IMR-90 (cell line): ENCODE measurements around the gene RNF31. TPM values are rescaled to one million over a fixed set of nuclear protein-coding genes. Genes with fewer than 3 reads are reported as not detected.

Experiments
- ATAC-seq: fragments of 200-7000 bp; cut with Tn5 transposase; 2 replicates; pipeline ENCODE4 v1.9.1; 2020; ENCODE audit warnings: low read depth, mild to moderate bottlenecking, moderate library complexity
- BruUV-seq: library from RNA; stranded (reverse); fragments of 400-500 nt; replicated peaks from 2 replicates; lab custom pipeline; 2021; lab: Mats Ljungman, UMichigan
- CTCF ChIA-PET: fragments of 300-600 bp; formaldehyde crosslinking; extraction: SDS; loops from one replicate; lab custom pipeline; 2021; ENCODE audit warnings: antibody characterized with exemption; lab: Yijun Ruan, JAX
- POLR2A ChIA-PET: fragments of 300-600 bp; sonication (Branson Sonifier 250); formaldehyde crosslinking; loops from one replicate; lab custom pipeline; 2022; ENCODE audit warnings: antibody characterized with exemption; ENCODE audit not compliant: unreplicated experiment; lab: Charles Lee
- DNase-seq: peaks from one replicate; pipeline ENCODE4 v3.0.0; 2013
- H2AFZ ChIP-seq: replicated peaks from 2 replicates; pipeline ENCODE3; 2013; ENCODE audit warnings: low read length, mild to moderate bottlenecking; ENCODE audit not compliant: poor library complexity
- H2AK5ac ChIP-seq: 2 replicates; pipeline ENCODE4 v1.6.1; 2013; ENCODE audit warnings: low read depth, low read length, inconsistent platforms
- H2AK9ac ChIP-seq: replicated peaks from 2 replicates; pipeline ENCODE3; 2013; ENCODE audit warnings: mild to moderate bottlenecking, low read depth, low read length, moderate library complexity; ENCODE audit not compliant: poor library complexity
- H2BK120ac ChIP-seq: 2 replicates; pipeline ENCODE4 v1.6.1; 2013; ENCODE audit warnings: low read depth, low read length, inconsistent platforms
- H2BK15ac ChIP-seq: 3 replicates; pipeline ENCODE4 v1.6.1; 2013; ENCODE audit warnings: low read depth, low read length, inconsistent platforms
- H2BK20ac ChIP-seq: 2 replicates; pipeline ENCODE4 v1.6.1; 2013; ENCODE audit warnings: low read depth, mild to moderate bottlenecking, inconsistent platforms, low read length, moderate library complexity
- H2BK5ac ChIP-seq: 2 replicates; pipeline ENCODE4 v1.6.1; 2013; ENCODE audit warnings: mild to moderate bottlenecking, low read depth, low read length, inconsistent platforms; ENCODE audit not compliant: poor library complexity, severe bottlenecking
- H3K14ac ChIP-seq: replicated peaks from 2 replicates; pipeline ENCODE4 v1.6.1; 2013; ENCODE audit warnings: low read depth, low read length, inconsistent platforms
- H3K18ac ChIP-seq: 2 replicates; pipeline ENCODE4 v1.6.1; 2013; ENCODE audit warnings: low read depth, low read length, control low read depth
- H3K23ac ChIP-seq: 2 replicates; pipeline ENCODE4 v1.6.1; 2013; ENCODE audit warnings: low read depth, low read length, inconsistent platforms
- H3K27ac ChIP-seq: 2 replicates; pipeline ENCODE4 v1.5.1; 2013; ENCODE audit warnings: mild to moderate bottlenecking, control low read depth, low read length; ENCODE audit not compliant: insufficient read depth
- H3K27me3 ChIP-seq: 2 replicates; pipeline ENCODE4 v1.6.1; 2013; ENCODE audit warnings: low read length; ENCODE audit not compliant: control insufficient read depth, insufficient read depth
- H3K36me3 ChIP-seq: 2 replicates; pipeline ENCODE4 v1.6.1; 2013; ENCODE audit warnings: low read length, mixed read lengths; ENCODE audit not compliant: control insufficient read depth, insufficient read depth
- H3K4ac ChIP-seq: 2 replicates; pipeline ENCODE4 v1.6.1; 2013; ENCODE audit warnings: low read depth, low read length, inconsistent platforms
- H3K4me1 ChIP-seq: 2 replicates; pipeline ENCODE4 v1.6.1; 2013; ENCODE audit warnings: low read length, mixed read lengths; ENCODE audit not compliant: control insufficient read depth, insufficient read depth
- H3K4me2 ChIP-seq: 2 replicates; pipeline ENCODE4 v1.6.1; 2013; ENCODE audit warnings: low read depth, mild to moderate bottlenecking, control low read depth, low read length, moderate library complexity
- H3K4me3 ChIP-seq: 2 replicates; pipeline ENCODE4 v1.5.1; 2013; ENCODE audit warnings: low read depth, mild to moderate bottlenecking, control low read depth, low read length, moderate library complexity; ENCODE audit not compliant: insufficient read depth
- H3K56ac ChIP-seq: 2 replicates; pipeline ENCODE4 v1.6.1; 2013; ENCODE audit warnings: low read length, inconsistent platforms; ENCODE audit not compliant: insufficient read depth; ENCODE audit errors: extremely low read depth
- H3K79me1 ChIP-seq, 2 experiments: 2 replicates each; pipeline ENCODE4 v1.6.1; 2013; ENCODE audit warnings: low read length in 2 of 2, inconsistent platforms in 1 of 2, low read depth in 1 of 2
- H3K9ac ChIP-seq: 2 replicates; pipeline ENCODE4 v1.6.1; 2013; ENCODE audit warnings: low read depth, low read length, control low read depth
- H3K9me1 ChIP-seq: 2 replicates; pipeline ENCODE4 v1.6.1; 2013; ENCODE audit warnings: low read length, inconsistent platforms; ENCODE audit not compliant: insufficient read depth
- H3K9me3 ChIP-seq: 2 replicates; pipeline ENCODE4 v1.6.1; 2013; ENCODE audit warnings: low read length; ENCODE audit not compliant: control insufficient read depth, insufficient read depth
- H4K20me1 ChIP-seq: 2 replicates; pipeline ENCODE4 v1.6.1; 2013; ENCODE audit warnings: low read length, inconsistent platforms; ENCODE audit not compliant: insufficient read depth
- H4K5ac ChIP-seq: 2 replicates; pipeline ENCODE4 v1.6.1; 2013; ENCODE audit warnings: mild to moderate bottlenecking, low read depth, low read length, control low read depth
- H4K8ac ChIP-seq, 2 experiments: 2 replicates each; pipeline ENCODE4 v1.6.1; 2013; ENCODE audit warnings: low read depth in 2 of 2, low read length in 2 of 2, control low read depth in 1 of 2, inconsistent platforms in 1 of 2
- H4K91ac ChIP-seq: 2 replicates; pipeline ENCODE4 v1.6.1; 2013; ENCODE audit warnings: low read depth, low read length, inconsistent platforms; ENCODE audit not compliant: insufficient read depth
- CEBPB ChIP-seq: IDR thresholded peaks from 2 replicates; pipeline ENCODE4 v1.6.1; 2012; ENCODE audit warnings: low read depth, low read length, improper control_type of control experiment
- CHD1 ChIP-seq: IDR thresholded peaks from 2 replicates; pipeline ENCODE4 v1.6.1; 2012; ENCODE audit warnings: low read depth, low read length, improper control_type of control experiment
- ELK1 ChIP-seq: fragments of 150-350 bp; IDR thresholded peaks from 2 replicates; pipeline ENCODE4 v1.6.1; 2016; ENCODE audit warnings: low read depth, mild to moderate bottlenecking, low read length, moderate library complexity, borderline replicate concordance
- MAFK ChIP-seq: IDR thresholded peaks from 2 replicates; pipeline ENCODE4 v1.6.1; 2012; ENCODE audit warnings: low read depth, low read length, improper control_type of control experiment
- MAZ ChIP-seq: IDR thresholded peaks from 2 replicates; pipeline ENCODE4 v1.6.1; 2012; ENCODE audit warnings: low read depth, mild to moderate bottlenecking, low read length, improper control_type of control experiment, moderate library complexity, borderline replicate concordance
- MXI1 ChIP-seq: IDR thresholded peaks from 2 replicates; pipeline ENCODE4 v1.6.1; 2012; ENCODE audit warnings: low read depth, mild to moderate bottlenecking, low read length, moderate library complexity, borderline replicate concordance
- NFE2L2 ChIP-seq: fragments of 150-350 bp; IDR thresholded peaks from 2 replicates; pipeline ENCODE4 v1.6.1; 2016; ENCODE audit warnings: low read depth, mild to moderate bottlenecking, low read length
- POLR2A ChIP-seq: IDR thresholded peaks from 2 replicates; pipeline ENCODE4 v1.6.1; 2012; ENCODE audit warnings: mild to moderate bottlenecking, low read depth, low read length
- RAD21 ChIP-seq: IDR thresholded peaks from 2 replicates; pipeline ENCODE4 v1.6.1; 2012; ENCODE audit warnings: low read length, improper control_type of control experiment
- RCOR1 ChIP-seq: IDR thresholded peaks from 2 replicates; pipeline ENCODE4 v1.6.1; 2012; ENCODE audit warnings: mild to moderate bottlenecking, low read length, improper control_type of control experiment; ENCODE audit not compliant: insufficient replicate concordance
- RFX5 ChIP-seq: IDR thresholded peaks from 2 replicates; pipeline ENCODE4 v1.8.0; 2012; ENCODE audit warnings: low read depth, mild to moderate bottlenecking, low read length, moderate library complexity
- SMC3 ChIP-seq: fragments of 150-350 bp; IDR thresholded peaks from 2 replicates; pipeline ENCODE4 v1.6.1; 2016; ENCODE audit warnings: low read depth, mild to moderate bottlenecking, antibody characterized with exemption, low read length, moderate library complexity
- USF2 ChIP-seq: fragments of 150-350 bp; IDR thresholded peaks from 2 replicates; pipeline ENCODE4 v1.6.1; 2017; ENCODE audit warnings: mild to moderate bottlenecking, antibody characterized with exemption, low read length, low read depth
- WGBS, 2 experiments: methylation state at CpG; one replicate each; pipeline versions ENCODE4 v1.1.5 to v1.1.7; 2013; ENCODE audit warnings: missing lambda C conversion rate in 2 of 2; ENCODE audit not compliant: insufficient read length in 1 of 2; ENCODE audit errors: extremely low coverage in 2 of 2; 5-methylcytosine and 5-hydroxymethylcytosine counted together
- dilution Hi-C: fragments of 300-500 bp; cut with HindIII; formaldehyde crosslinking; loops from one replicate; pipeline ENCODE4 v1.14.3; 2018; ENCODE audit warnings: low sequenced_read_pairs; ENCODE audit not compliant: unreplicated experiment
- in situ Hi-C: fragments of 300-500 bp; cut with MboI; formaldehyde crosslinking; loops from 3 replicates; pipeline ENCODE4 v1.14.3; 2019; ENCODE audit warnings: low sequenced_read_pairs, inconsistent platforms, mixed read lengths
- intact Hi-C: fragments of 100-400 bp; cut with micrococcal nuclease; formaldehyde crosslinking; loops from 2 replicates; pipeline ENCODE4 v1.10.0; 2022
- polyA plus RNA-seq, 3 experiments: library from polyadenylated mRNA; depleted of rRNA; stranded (reverse); fragments of >200 nt; gene quantifications; 2 replicates each; pipeline ENCODE4 v1.2.3, GENCODE V29; 2012; ENCODE audit warnings: low replicate concordance in 1 of 3
- total RNA-seq: library from RNA; depleted of rRNA; stranded (reverse); fragments of >200 nt; gene quantifications from 2 replicates; pipeline ENCODE4 v1.2.3, GENCODE V29; 2012
- TF ChIP-seq, protein P1 (sequence below): conservative IDR thresholded peaks from 2 replicates; pipeline ENCODE4 v1.5.1; 2012; ENCODE audit warnings: mild to moderate bottlenecking, low read depth, low read length, improper control_type of control experiment

RNF31 gene
- total and polyA plus RNA-seq, 2 of the 4 experiments (the other 2 are of a cell fraction), result 31.6 to 37.5 TPM

DNA sequence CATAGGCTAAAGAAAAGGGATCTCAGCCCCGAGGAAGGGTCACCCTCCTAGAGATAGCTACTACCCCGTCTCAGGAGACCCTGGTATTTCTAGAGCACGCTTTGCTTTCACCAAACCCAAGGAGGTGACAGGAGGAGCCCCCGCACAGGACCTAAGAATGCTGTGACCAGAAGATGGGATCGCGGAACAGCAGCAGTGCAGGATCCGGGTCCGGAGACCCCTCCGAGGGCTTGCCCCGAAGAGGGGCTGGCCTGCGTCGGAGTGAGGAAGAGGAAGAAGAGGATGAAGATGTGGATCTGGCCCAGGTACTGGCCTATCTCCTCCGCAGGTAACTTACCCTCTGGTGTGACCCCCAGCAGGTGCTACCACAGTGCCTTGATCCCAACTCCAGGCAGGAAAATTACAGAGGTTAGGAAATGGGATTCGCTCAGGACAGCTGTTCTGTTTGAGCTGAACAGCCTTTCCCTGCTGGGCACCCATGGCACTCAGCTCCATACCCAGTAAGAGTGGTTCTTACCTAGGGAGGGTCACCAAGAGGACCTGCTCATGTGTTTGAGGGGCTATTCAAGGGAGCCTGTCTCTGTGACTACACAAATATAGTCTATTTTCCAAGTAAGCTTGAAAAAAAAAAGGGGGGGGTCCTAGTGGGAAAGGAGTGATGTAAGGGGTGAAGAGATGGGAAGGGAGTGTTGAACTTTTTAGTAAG, 31.7 kb upstream of the RNF31 start:
- H3K23ac ChIP-seq, result peak overlapping the region; percentile 33; the same call in 1 of the 2 replicates
- ATAC-seq, result no peak
- H3K27ac ChIP-seq, result peak overlapping the region; percentile 20; the same call in 1 of the 2 replicates
- TSS peak; percentile 44 for BruUV-seq
- H3K56ac ChIP-seq, result peak overlapping the region; percentile 38; the same call in 1 of the 2 replicates
- H3K79me1 ChIP-seq, result peaks cover 10 to 16% of the 10 kb centered on the region in 2 experiments; a peak in 2 of 4 replicates
- H4K20me1 ChIP-seq, result no peaks in the 10 kb centered on the region
- peak overlapping the region; percentile 35 to 86; a peak in 3 of 4 replicates for H4K8ac ChIP-seq
- peak overlapping the region; percentile 81 for H4K5ac ChIP-seq
- peak overlapping the region; percentile 94 for H2AFZ ChIP-seq
- no peaks in the 10 kb centered on the region for H3K9me3 ChIP-seq
- H3K14ac ChIP-seq, result peak overlapping the region; percentile 62
- H2BK120ac ChIP-seq, result peak overlapping the region; percentile 36; the same call in 1 of the 2 replicates
- H2BK20ac ChIP-seq, result no peak overlapping the region
- WGBS, 2 experiments, result 0% methylated on average over 2 of the region's 14 CpGs; no CpG with 5 or more reads in 1 of the 2 experiments
- POLR2A ChIA-PET, result no interaction called here
- peak overlapping the region; percentile 54 for H3K9ac ChIP-seq
- H2BK15ac ChIP-seq, result peak overlapping the region; percentile 12; the same call in 1 of the 3 replicates
- H3K18ac ChIP-seq, result peak overlapping the region; percentile 49; the same call in 1 of the 2 replicates
- dilution Hi-C loops (no loop called here), intact Hi-C loops (loop anchor here (2.0 kb wide), 1 partner anchor 25 kb away; the partner anchor contains the start of gene EMC9), in situ Hi-C loops (no loop called here)
- peak overlapping the region; percentile 79 for H2AK9ac ChIP-seq
- H2AK5ac ChIP-seq, result no peak overlapping the region
- no peak for DNase-seq
- H3K4me3 ChIP-seq, result peak overlapping the region; percentile 74
- peaks cover 3% of the 10 kb centered on the region; the same call in 1 of the 2 replicates for H3K4me1 ChIP-seq
- peak overlapping the region; percentile 86 for H3K4ac ChIP-seq
- H2BK5ac ChIP-seq, result peak overlapping the region; percentile 28
- H3K4me2 ChIP-seq, result peak overlapping the region; percentile 89
- H3K36me3 ChIP-seq, result peaks cover 18% of the 10 kb centered on the region
- H4K91ac ChIP-seq, result peak overlapping the region; percentile 40
- CTCF ChIA-PET, result interaction anchor here (0.5 kb wide), 1 partner anchor 181 kb away, joined by 3 read pairs; no protein-coding TSS in a partner anchor
- peaks cover 8% of the 10 kb centered on the region; the same call in 1 of the 2 replicates for H3K9me1 ChIP-seq
- H3K27me3 ChIP-seq, result no peaks in the 10 kb centered on the region
- TF ChIP-seq SMC3 (no peak), NFE2L2 (no peak), MAFK (no peak), USF2 (no peak), CHD1 (no peak), MXI1 (no peak), POLR2A (no peak), RCOR1 (no peak), MAZ (no peak), RFX5 (no peak), RAD21 (no peak), CEBPB (no peak), ELK1 (no peak)
- TF ChIP-seq, protein P1, sequence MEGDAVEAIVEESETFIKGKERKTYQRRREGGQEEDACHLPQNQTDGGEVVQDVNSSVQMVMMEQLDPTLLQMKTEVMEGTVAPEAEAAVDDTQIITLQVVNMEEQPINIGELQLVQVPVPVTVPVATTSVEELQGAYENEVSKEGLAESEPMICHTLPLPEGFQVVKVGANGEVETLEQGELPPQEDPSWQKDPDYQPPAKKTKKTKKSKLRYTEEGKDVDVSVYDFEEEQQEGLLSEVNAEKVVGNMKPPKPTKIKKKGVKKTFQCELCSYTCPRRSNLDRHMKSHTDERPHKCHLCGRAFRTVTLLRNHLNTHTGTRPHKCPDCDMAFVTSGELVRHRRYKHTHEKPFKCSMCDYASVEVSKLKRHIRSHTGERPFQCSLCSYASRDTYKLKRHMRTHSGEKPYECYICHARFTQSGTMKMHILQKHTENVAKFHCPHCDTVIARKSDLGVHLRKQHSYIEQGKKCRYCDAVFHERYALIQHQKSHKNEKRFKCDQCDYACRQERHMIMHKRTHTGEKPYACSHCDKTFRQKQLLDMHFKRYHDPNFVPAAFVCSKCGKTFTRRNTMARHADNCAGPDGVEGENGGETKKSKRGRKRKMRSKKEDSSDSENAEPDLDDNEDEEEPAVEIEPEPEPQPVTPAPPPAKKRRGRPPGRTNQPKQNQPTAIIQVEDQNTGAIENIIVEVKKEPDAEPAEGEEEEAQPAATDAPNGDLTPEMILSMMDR, result no peak
